ENCODE data around the gene CGB5.
"Not testable (repeated sequence)": the region's sequence is repeated elsewhere in the genome, so short reads cannot be mapped to it uniquely, and the experiment has no call there.

The CGB5 gene

GRCh38 chr19:49017041-49017665, 26.5 kb upstream of the CGB5 start, which contains the start of gene LHB:
TSS of gene LHB (minus strand) at chr19:49017091. CDS start at chr19:49017081, 10 bp downstream.
- TF ChIP-seq CTCF (IDR thresholded peaks at IDR 0.05; ENCODE audit: low read depth, low read length, missing control alignments), result no peak
- in situ Hi-C loops (cut with HindIII; ENCODE audit: low sequenced_read_pairs), result no loop called here
- no peak for DNase-seq (ENCODE audit: low read depth)
- peak within 1 kb of the TSS; percentile 39 for H3K4me3 ChIP-seq (ENCODE audit: low read depth, low read length)

- in situ Hi-C loops (cut with HindIII; ENCODE audit: low sequenced_read_pairs), result no loop called here
- peak; percentile 42 for TF ChIP-seq CTCF (IDR thresholded peaks at IDR 0.05; ENCODE audit: low read depth, low read length, missing control alignments)
- no peak for DNase-seq (ENCODE audit: low read depth)
Measured at GRCh38 chr19:49017666-49018351, 25.8 kb upstream of the CGB5 start.

GRCh38 chr19:49018388-49019241, 25.0 kb upstream of the CGB5 start:
- DNase-seq (ENCODE audit: low read depth); in situ Hi-C loops (cut with HindIII; ENCODE audit: low sequenced_read_pairs): not testable (repeated sequence)
- peak overlapping the region; percentile 39 for H3K4me3 ChIP-seq (ENCODE audit: low read depth, low read length)

More at GRCh38 chr19:49017666-49018351, 25.8 kb upstream of the CGB5 start:
- peak overlapping the region; percentile 39 for H3K4me3 ChIP-seq (ENCODE audit: low read depth, low read length)

- H3K4me3 ChIP-seq (ENCODE audit: low read depth, low read length), result peak overlapping the region; percentile 29
- no peak for DNase-seq (ENCODE audit: low read depth)
- peak; percentile 9 for TF ChIP-seq CTCF (IDR thresholded peaks at IDR 0.05; ENCODE audit: low read depth, low read length, missing control alignments)
- in situ Hi-C loops (cut with HindIII; ENCODE audit: low sequenced_read_pairs), result no loop called here
Measured at GRCh38 chr19:49019242-49019932, 24.3 kb upstream of the CGB5 start.

- in situ Hi-C loops (cut with HindIII; ENCODE audit: low sequenced_read_pairs), result no loop called here
- TF ChIP-seq CTCF (IDR thresholded peaks at IDR 0.05; ENCODE audit: low read depth, low read length, missing control alignments), result no peak
- no peak for DNase-seq (ENCODE audit: low read depth)
- no peak overlapping the region for H3K4me3 ChIP-seq (ENCODE audit: low read depth, low read length)
Measured at GRCh38 chr19:49020342-49020741, 23.3 kb upstream of the CGB5 start.

GRCh38 chr19:49020931-49021895, 22.4 kb upstream of the CGB5 start:
- no peak for DNase-seq (ENCODE audit: low read depth)
- TF ChIP-seq CTCF (IDR thresholded peaks at IDR 0.05; ENCODE audit: low read depth, low read length, missing control alignments), result no peak
- in situ Hi-C loops (cut with HindIII; ENCODE audit: low sequenced_read_pairs), result no loop called here
- H3K4me3 ChIP-seq (ENCODE audit: low read depth, low read length), result no peak overlapping the region

Data from astrocyte of the cerebellum (primary cell).